HepG2 (cell line): ENCODE data around the gene CRAMP1. TPM values are rescaled to one million over a fixed set of nuclear protein-coding genes. Genes with fewer than 3 reads are reported as not detected.

Experiments
- AGO1 ChIP-seq: fragments of 200-400 bp; formaldehyde crosslinking; IDR thresholded peaks from 2 replicates; pipeline ENCODE4 v1.6.1; 2017; ENCODE audit warnings: mild to moderate bottlenecking, low read depth, low read length, moderate library complexity; ENCODE audit not compliant: poor library complexity, severe bottlenecking
- CHD2 ChIP-seq: IDR thresholded peaks from 2 replicates; pipeline ENCODE4 v1.6.1; 2011; ENCODE audit warnings: low read depth, low read length, improper control_type of control experiment
- EHMT2 ChIP-seq: fragments of 200-600 bp; sonication (generic); IDR thresholded peaks from 2 replicates; pipeline ENCODE4 v1.7.0; 2017; ENCODE audit warnings: antibody characterized with exemption, low read depth, low read length, borderline replicate concordance
- GTF2F1 ChIP-seq: fragments of 150-350 bp; IDR thresholded peaks from 2 replicates; pipeline ENCODE4 v1.6.1; 2014; ENCODE audit warnings: low read length
- HNRNPH1 ChIP-seq: fragments of 200-400 bp; formaldehyde crosslinking; optimal IDR thresholded peaks from 2 replicates; pipeline ENCODE3; 2017; ENCODE audit warnings: mild to moderate bottlenecking, low read depth, low read length
- HOXA5 ChIP-seq: sonication (generic); formaldehyde crosslinking; IDR thresholded peaks from 2 replicates; pipeline ENCODE4 v1.4.0; 2020; ENCODE audit warnings: missing genetic modification reagents
- KDM5A ChIP-seq: fragments of 200-600 bp; sonication (generic); IDR thresholded peaks from 2 replicates; pipeline ENCODE4 v1.7.0; 2018; ENCODE audit warnings: antibody characterized with exemption, mild to moderate bottlenecking, low read length, borderline replicate concordance
- MYC ChIP-seq: sonication (generic); formaldehyde crosslinking; IDR thresholded peaks from 2 replicates; pipeline ENCODE4 v1.9.0; 2021; ENCODE audit warnings: missing genetic modification reagents, borderline replicate concordance
- NFKB2 ChIP-seq: sonication (generic); formaldehyde crosslinking; IDR thresholded peaks from 2 replicates; pipeline ENCODE4 v1.4.0; 2020; ENCODE audit warnings: missing genetic modification reagents, borderline replicate concordance
- NFYB ChIP-seq: sonication (generic); formaldehyde crosslinking; IDR thresholded peaks from 2 replicates; pipeline ENCODE4 v1.4.0; 2020; ENCODE audit warnings: missing genetic modification reagents
- PHF20 ChIP-seq: sonication (generic); formaldehyde crosslinking; IDR thresholded peaks from 2 replicates; pipeline ENCODE4 v1.5.0; 2020; ENCODE audit warnings: mild to moderate bottlenecking, missing genetic modification reagents
- RBFOX2 ChIP-seq: fragments of 200-400 bp; formaldehyde crosslinking; IDR thresholded peaks from 2 replicates; pipeline ENCODE4 v1.6.1; 2017; ENCODE audit warnings: low read depth, mild to moderate bottlenecking, low read length
- TOE1 ChIP-seq: sonication (generic); formaldehyde crosslinking; IDR thresholded peaks from 2 replicates; pipeline ENCODE4 v1.4.0; 2020; ENCODE audit warnings: mild to moderate bottlenecking, missing genetic modification reagents
- ZBTB25 ChIP-seq: IDR thresholded peaks from 2 replicates; pipeline ENCODE4 v1.6.1; 2018; ENCODE audit warnings: missing genetic modification reagents
- ZNF138 ChIP-seq: sonication (generic); formaldehyde crosslinking; IDR thresholded peaks from 2 replicates; pipeline ENCODE4 v1.5.0; 2020; ENCODE audit warnings: mild to moderate bottlenecking, low read depth, missing genetic modification reagents
- ZNF142 ChIP-seq: sonication (generic); formaldehyde crosslinking; IDR thresholded peaks from 2 replicates; pipeline ENCODE4 v1.4.0; 2020; ENCODE audit warnings: missing genetic modification reagents
- ZNF432 ChIP-seq: sonication (generic); formaldehyde crosslinking; IDR thresholded peaks from 2 replicates; pipeline ENCODE4 v1.5.0; 2020; ENCODE audit warnings: missing genetic modification reagents, mild to moderate bottlenecking, borderline replicate concordance
- ZNF543 ChIP-seq: sonication (generic); formaldehyde crosslinking; IDR thresholded peaks from 2 replicates; pipeline ENCODE4 v1.4.0; 2020; ENCODE audit warnings: mild to moderate bottlenecking, missing genetic modification reagents
- ZNF773 ChIP-seq: sonication (generic); formaldehyde crosslinking; IDR thresholded peaks from 2 replicates; pipeline ENCODE4 v1.4.0; 2020; ENCODE audit warnings: missing genetic modification reagents, borderline replicate concordance
- ZNF839 ChIP-seq: sonication (generic); formaldehyde crosslinking; IDR thresholded peaks from 2 replicates; pipeline ENCODE4 v1.4.0; 2020; ENCODE audit warnings: missing genetic modification reagents, mild to moderate bottlenecking, borderline replicate concordance
- polyA plus RNA-seq, 8 experiments: library from polyadenylated mRNA; depleted of rRNA in 3 of 8; stranded (reverse) in 7 of 8; unstranded in 1 of 8; fragments of >200 nt; fragmentation: Illumina TruSeq in 4 of 8; extraction: Trizol in 4 of 8; gene quantifications; 2 replicates each; pipeline versions ENCODE4 v1.2.1 to v1.2.3, GENCODE V29; 2011 to 2016; ENCODE audit warnings: low read depth in 4 of 8, missing spikeins in 1 of 8, mixed read lengths in 1 of 8; ENCODE audit not compliant: insufficient read depth in 1 of 8
- total RNA-seq, 5 experiments: library from RNA; depleted of rRNA; stranded (reverse); fragments of >200 nt; fragmentation: Illumina TruSeq; extraction: Trizol; gene quantifications; 2 replicates each; pipeline ENCODE4 v1.2.3, GENCODE V29; 2016; ENCODE audit warnings: low read depth in 1 of 5
- TF ChIP-seq, protein P1 (sequence below): sonication (generic); formaldehyde crosslinking; IDR thresholded peaks from 2 replicates; pipeline ENCODE4 v1.4.0; 2020; ENCODE audit warnings: missing genetic modification reagents

CRAMP1 gene
- total and polyA plus RNA-seq, 2 of the 13 experiments (the other 11 are each of a cell fraction or from before 2014, with no cell fraction given): 6.8 to 9.7 TPM

- no peak for TF ChIP-seq NFYB (CRISPR knock-in tag)
- peak; percentile 56; the same call in 1 of the 2 replicates for TF ChIP-seq PHF20
- TF ChIP-seq GTF2F1: no peak
- TF ChIP-seq KDM5A: peak; percentile 73
- TF ChIP-seq ZNF543: no peak
- no peak for TF ChIP-seq ZNF839 (CRISPR knock-in tag)
- TF ChIP-seq ZNF432 (CRISPR knock-in tag): no peak
- TF ChIP-seq CHD2: 0 out of 2 replicates have a peak, but pooled peaks have one; percentile 48
- TF ChIP-seq ZNF138 (CRISPR knock-in tag): no peak
- TF ChIP-seq, protein P1, sequence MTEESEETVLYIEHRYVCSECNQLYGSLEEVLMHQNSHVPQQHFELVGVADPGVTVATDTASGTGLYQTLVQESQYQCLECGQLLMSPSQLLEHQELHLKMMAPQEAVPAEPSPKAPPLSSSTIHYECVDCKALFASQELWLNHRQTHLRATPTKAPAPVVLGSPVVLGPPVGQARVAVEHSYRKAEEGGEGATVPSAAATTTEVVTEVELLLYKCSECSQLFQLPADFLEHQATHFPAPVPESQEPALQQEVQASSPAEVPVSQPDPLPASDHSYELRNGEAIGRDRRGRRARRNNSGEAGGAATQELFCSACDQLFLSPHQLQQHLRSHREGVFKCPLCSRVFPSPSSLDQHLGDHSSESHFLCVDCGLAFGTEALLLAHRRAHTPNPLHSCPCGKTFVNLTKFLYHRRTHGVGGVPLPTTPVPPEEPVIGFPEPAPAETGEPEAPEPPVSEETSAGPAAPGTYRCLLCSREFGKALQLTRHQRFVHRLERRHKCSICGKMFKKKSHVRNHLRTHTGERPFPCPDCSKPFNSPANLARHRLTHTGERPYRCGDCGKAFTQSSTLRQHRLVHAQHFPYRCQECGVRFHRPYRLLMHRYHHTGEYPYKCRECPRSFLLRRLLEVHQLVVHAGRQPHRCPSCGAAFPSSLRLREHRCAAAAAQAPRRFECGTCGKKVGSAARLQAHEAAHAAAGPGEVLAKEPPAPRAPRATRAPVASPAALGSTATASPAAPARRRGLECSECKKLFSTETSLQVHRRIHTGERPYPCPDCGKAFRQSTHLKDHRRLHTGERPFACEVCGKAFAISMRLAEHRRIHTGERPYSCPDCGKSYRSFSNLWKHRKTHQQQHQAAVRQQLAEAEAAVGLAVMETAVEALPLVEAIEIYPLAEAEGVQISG (CRISPR knock-in tag): peak; percentile 43; the same call in 1 of the 2 replicates
- no peak for TF ChIP-seq MYC
- TF ChIP-seq ZNF773 (CRISPR knock-in tag): no peak
- TF ChIP-seq HNRNPH1: no peak
- TF ChIP-seq AGO1: no peak
- no peak for TF ChIP-seq HOXA5 (CRISPR knock-in tag)
- TF ChIP-seq EHMT2: no peak
- TF ChIP-seq ZBTB25: no peak
- TF ChIP-seq RBFOX2: peak; percentile 67
- TF ChIP-seq TOE1 (CRISPR knock-in tag): no peak
- TF ChIP-seq ZNF142 (CRISPR knock-in tag): no peak
- 0 out of 2 replicates have a peak, but pooled peaks have one; percentile 38 for TF ChIP-seq NFKB2 (CRISPR knock-in tag)
These were observed at the start of gene CRAMP1 (continued) for GRCh38 chr16:1612320-1613111.
